Measurements from ENCODE around the gene S100B.

S100B gene

GRCh38 chr21:46562472-46562871 is 42.4 kb downstream of the S100B start:
- no peak for DNase-seq (ENCODE audit: low read depth)
- no peak overlapping the region for H3K4me3 ChIP-seq (replicated peaks; ENCODE audit: low read depth, low read length)
- TF ChIP-seq, protein P1, sequence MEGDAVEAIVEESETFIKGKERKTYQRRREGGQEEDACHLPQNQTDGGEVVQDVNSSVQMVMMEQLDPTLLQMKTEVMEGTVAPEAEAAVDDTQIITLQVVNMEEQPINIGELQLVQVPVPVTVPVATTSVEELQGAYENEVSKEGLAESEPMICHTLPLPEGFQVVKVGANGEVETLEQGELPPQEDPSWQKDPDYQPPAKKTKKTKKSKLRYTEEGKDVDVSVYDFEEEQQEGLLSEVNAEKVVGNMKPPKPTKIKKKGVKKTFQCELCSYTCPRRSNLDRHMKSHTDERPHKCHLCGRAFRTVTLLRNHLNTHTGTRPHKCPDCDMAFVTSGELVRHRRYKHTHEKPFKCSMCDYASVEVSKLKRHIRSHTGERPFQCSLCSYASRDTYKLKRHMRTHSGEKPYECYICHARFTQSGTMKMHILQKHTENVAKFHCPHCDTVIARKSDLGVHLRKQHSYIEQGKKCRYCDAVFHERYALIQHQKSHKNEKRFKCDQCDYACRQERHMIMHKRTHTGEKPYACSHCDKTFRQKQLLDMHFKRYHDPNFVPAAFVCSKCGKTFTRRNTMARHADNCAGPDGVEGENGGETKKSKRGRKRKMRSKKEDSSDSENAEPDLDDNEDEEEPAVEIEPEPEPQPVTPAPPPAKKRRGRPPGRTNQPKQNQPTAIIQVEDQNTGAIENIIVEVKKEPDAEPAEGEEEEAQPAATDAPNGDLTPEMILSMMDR (IDR thresholded peaks at IDR 0.05; ENCODE audit: low read length, missing control alignments): no peak

GRCh38 chr21:46561445-46562090 is 43.3 kb downstream of the S100B start:
- DNase-seq (ENCODE audit: low read depth): no peak
- no peak overlapping the region for H3K4me3 ChIP-seq (replicated peaks; ENCODE audit: low read depth, low read length)
- TF ChIP-seq, protein P1 (IDR thresholded peaks at IDR 0.05; ENCODE audit: low read length, missing control alignments): no peak

GRCh38 chr21:46560568-46561444 is 44.1 kb downstream of the S100B start:
- H3K4me3 ChIP-seq (replicated peaks; ENCODE audit: low read depth, low read length): no peak overlapping the region
- DNase-seq (ENCODE audit: low read depth): no peak
- TF ChIP-seq, protein P1 (IDR thresholded peaks at IDR 0.05; ENCODE audit: low read length, missing control alignments): no peak

- TF ChIP-seq, protein P1 (IDR thresholded peaks at IDR 0.05; ENCODE audit: low read length, missing control alignments): no peak
- no peak overlapping the region for H3K4me3 ChIP-seq (replicated peaks; ENCODE audit: low read depth, low read length)
- no peak for DNase-seq (ENCODE audit: low read depth)
Measured at GRCh38 chr21:46559291-46559983, 45.4 kb downstream of the S100B start.

- no peak for DNase-seq (ENCODE audit: low read depth)
- no peak overlapping the region for H3K4me3 ChIP-seq (replicated peaks; ENCODE audit: low read depth, low read length)
- TF ChIP-seq, protein P1 (IDR thresholded peaks at IDR 0.05; ENCODE audit: low read length, missing control alignments): no peak
Measured at GRCh38 chr21:46557919-46558392, 46.9 kb downstream of the S100B start.

DNA sequence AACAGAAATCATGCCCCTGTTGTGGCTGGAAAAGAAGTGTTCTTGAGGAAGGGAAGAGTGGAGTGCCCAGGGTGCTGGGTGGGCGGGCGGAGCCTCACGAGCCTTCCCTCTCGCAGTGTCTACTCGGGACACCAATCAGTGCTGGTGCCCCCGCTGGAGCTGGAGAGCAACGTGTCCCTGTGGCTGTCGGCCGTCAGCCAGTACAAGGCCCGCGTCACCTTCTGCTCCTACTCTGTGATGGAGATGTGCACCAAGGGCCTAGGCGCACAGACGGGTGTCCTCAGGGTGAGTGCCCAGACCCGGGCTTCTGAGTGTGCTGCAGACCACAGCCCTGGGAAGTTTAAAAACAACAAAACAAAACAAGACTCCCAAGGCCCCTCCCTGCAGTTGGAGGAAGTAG is 47.4 kb downstream of the S100B start:
- no peak for DNase-seq (ENCODE audit: low read depth)
- H3K4me3 ChIP-seq (replicated peaks; ENCODE audit: low read depth, low read length): no peak overlapping the region
- TF ChIP-seq, protein P1 (IDR thresholded peaks at IDR 0.05; ENCODE audit: low read length, missing control alignments): no peak

Measured in fibroblast of pulmonary artery (primary cell).